SK-N-SH (cell line): Measurements from ENCODE around the gene NLRC5. TPM values are rescaled to one million over a fixed set of nuclear protein-coding genes. Genes with fewer than 3 reads are reported as not detected.

ENCODE experiments used
- CTCF ChIA-PET: fragments of 300-600, 350-600 bp; formaldehyde crosslinking; extraction: SDS; loops from one replicate; lab custom pipeline; 2021; lab: Yijun Ruan, JAX
- POLR2A ChIA-PET: fragments of 350-600 bp; sonication (Branson Sonifier 250); formaldehyde crosslinking; extraction: SDS; loops from one replicate; lab custom pipeline; 2020; ENCODE audit warnings: antibody characterized with exemption, inconsistent platforms; lab: Yijun Ruan, JAX
- DNase-seq: peaks from one replicate; pipeline ENCODE4 v3.0.0; 2012
- H2AFZ ChIP-seq: fragments of 200-600 bp; sonication (generic); 2 replicates; pipeline ENCODE4 v1.8.1; 2016; ENCODE audit warnings: antibody characterized with exemption, mild to moderate bottlenecking, low read depth
- H3F3A ChIP-seq: fragments of 200-600 bp; sonication (generic); replicated peaks from 2 replicates; pipeline ENCODE3; 2016; ENCODE audit warnings: antibody characterized with exemption, mild to moderate bottlenecking; ENCODE audit not compliant: insufficient read depth
- H3K27ac ChIP-seq, 2 experiments: fragments of 200-500 bp in 1 of 2; fragments of 200-600 bp in 1 of 2; sonication (Bioruptor generic) in 1 of 2; sonication (generic), shearing (Covaris generic) in 1 of 2; 2 replicates each; pipeline versions ENCODE4 v1.5.1 to v1.6.1; 2014 to 2016; ENCODE audit warnings: low read depth in 2 of 2, inconsistent platforms in 1 of 2, low read length in 1 of 2, mild to moderate bottlenecking in 1 of 2, mixed read lengths in 1 of 2
- H3K27me3 ChIP-seq: fragments of 200-600 bp; sonication (generic), shearing (Covaris generic); 2 replicates; pipeline ENCODE4 v1.6.1; 2016; ENCODE audit warnings: mixed run types; ENCODE audit not compliant: insufficient read depth
- H3K36me3 ChIP-seq, 2 experiments: fragments of 200-500 bp in 1 of 2; fragments of 200-600 bp in 1 of 2; sonication (Bioruptor generic) in 1 of 2; sonication (generic) in 1 of 2; replicated peaks in 1 of 2; 2 replicates each; pipeline versions ENCODE3 to v1.5.1; 2014 to 2016; ENCODE audit warnings: low read length in 1 of 2, mild to moderate bottlenecking in 1 of 2; ENCODE audit not compliant: insufficient read depth in 2 of 2, control insufficient read depth in 1 of 2
- H3K4me1 ChIP-seq, 2 experiments: fragments of 200-500 bp in 1 of 2; fragments of 200-600 bp in 1 of 2; sonication (Bioruptor generic) in 1 of 2; sonication (generic), shearing (Covaris generic) in 1 of 2; 2 replicates each; pipeline versions ENCODE4 v1.5.1 to v1.6.1; 2014 to 2016; ENCODE audit warnings: low read depth in 1 of 2, low read length in 1 of 2, mixed run types in 1 of 2; ENCODE audit not compliant: insufficient read depth in 2 of 2, control insufficient read depth in 1 of 2
- H3K4me2 ChIP-seq: fragments of 200-600 bp; sonication (generic), shearing (Covaris generic); 2 replicates; pipeline ENCODE4 v1.6.1; 2017; ENCODE audit warnings: mixed run types
- H3K4me3 ChIP-seq, 2 experiments: fragments of 200-500 bp in 1 of 2; fragments of 200-600 bp in 1 of 2; sonication (Bioruptor generic) in 1 of 2; sonication (generic), shearing (Covaris generic) in 1 of 2; 2 replicates each; pipeline versions ENCODE4 v1.5.1 to v1.8.1; 2014 to 2016; ENCODE audit warnings: low read depth in 2 of 2, inconsistent platforms in 1 of 2, low read length in 1 of 2, mild to moderate bottlenecking in 1 of 2, mixed read lengths in 1 of 2, moderate library complexity in 1 of 2
- H3K79me2 ChIP-seq: fragments of 200-600 bp; sonication (generic); 2 replicates; pipeline ENCODE4 v1.8.1; 2017; ENCODE audit warnings: mild to moderate bottlenecking; ENCODE audit not compliant: insufficient read depth
- H3K9ac ChIP-seq: fragments of 200-600 bp; sonication (generic); 2 replicates; pipeline ENCODE4 v1.6.1; 2017; ENCODE audit warnings: mixed run types
- H3K9me2 ChIP-seq: fragments of 200-600 bp; sonication (generic); 2 replicates; pipeline ENCODE4 v1.6.1; 2017; ENCODE audit warnings: mixed run types
- H3K9me3 ChIP-seq: fragments of 200-600 bp; sonication (generic); 2 replicates; pipeline ENCODE4 v1.6.1; 2017; ENCODE audit warnings: mixed run types, mild to moderate bottlenecking, moderate library complexity
- H4K20me1 ChIP-seq: fragments of 200-600 bp; sonication (generic); 2 replicates; pipeline ENCODE4 v1.6.1; 2017; ENCODE audit warnings: mild to moderate bottlenecking, mixed run types; ENCODE audit not compliant: insufficient read depth
- ELF1 ChIP-seq: IDR thresholded peaks from 2 replicates; pipeline ENCODE4 v1.4.0; 2012
- EP300 ChIP-seq, 2 experiments: IDR thresholded peaks; 2 replicates each; pipeline versions ENCODE4 v1.4.0 to v1.6.1; 2012; ENCODE audit warnings: borderline replicate concordance in 1 of 2, low read depth in 1 of 2, low read length in 1 of 2
- EZH2phosphoT487 ChIP-seq: fragments of 200-600 bp; sonication (generic); IDR thresholded peaks from 2 replicates; pipeline ENCODE4 v1.6.1; 2017; ENCODE audit warnings: low read depth, mixed run types, mild to moderate bottlenecking, antibody characterized with exemption, moderate library complexity, borderline replicate concordance
- FOSL2 ChIP-seq: IDR thresholded peaks from 2 replicates; pipeline ENCODE4 v1.4.0; 2012; ENCODE audit warnings: low read depth, mild to moderate bottlenecking, moderate library complexity, borderline replicate concordance
- FOXM1 ChIP-seq: IDR thresholded peaks from 2 replicates; pipeline ENCODE4 v1.4.0; 2012; ENCODE audit warnings: low read depth, mild to moderate bottlenecking
- GABPA ChIP-seq: IDR thresholded peaks from 2 replicates; pipeline ENCODE4 v1.4.0; 2012; ENCODE audit warnings: low read depth, mild to moderate bottlenecking
- MEF2A ChIP-seq: IDR thresholded peaks from 2 replicates; pipeline ENCODE4 v1.4.0; 2012; ENCODE audit warnings: low read depth, borderline replicate concordance
- NFIC ChIP-seq: IDR thresholded peaks from 2 replicates; pipeline ENCODE4 v1.4.0; 2012; ENCODE audit warnings: borderline replicate concordance
- NRF1 ChIP-seq: IDR thresholded peaks from 2 replicates; pipeline ENCODE4 v1.6.1; 2012; ENCODE audit warnings: low read depth, mild to moderate bottlenecking, low read length
- RCOR1 ChIP-seq: fragments of 150-350 bp; IDR thresholded peaks from 2 replicates; pipeline ENCODE4 v1.6.1; 2017; ENCODE audit warnings: antibody characterized with exemption, low read length
- SMC3 ChIP-seq: IDR thresholded peaks from 2 replicates; pipeline ENCODE4 v1.6.1; 2012; ENCODE audit warnings: low read depth, low read length, improper control_type of control experiment
- TAF1 ChIP-seq: IDR thresholded peaks from 2 replicates; pipeline ENCODE4 v1.6.1; 2012; ENCODE audit warnings: low read depth, mild to moderate bottlenecking, low read length, moderate library complexity, borderline replicate concordance
- TCF12 ChIP-seq: IDR thresholded peaks from 2 replicates; pipeline ENCODE4 v1.4.0; 2012
- TEAD4 ChIP-seq: IDR thresholded peaks from 2 replicates; pipeline ENCODE4 v1.4.0; 2012; ENCODE audit warnings: mild to moderate bottlenecking, borderline replicate concordance; ENCODE audit not compliant: insufficient read depth
- WGBS: methylation state at CpG from one replicate; pipeline ENCODE4 v1.1.6; 2017; ENCODE audit warnings: low lambda C conversion rate; 5-methylcytosine and 5-hydroxymethylcytosine counted together
- polyA plus RNA-seq, 3 experiments: library from polyadenylated mRNA; depleted of rRNA; stranded (reverse); fragments of >200 nt; gene quantifications; 2 replicates each; pipeline ENCODE4 v1.2.3, GENCODE V29; 2012
- TF ChIP-seq, protein P1 (sequence below): IDR thresholded peaks from 2 replicates; pipeline ENCODE4 v1.6.1; 2012; ENCODE audit warnings: mild to moderate bottlenecking, low read depth, low read length, moderate library complexity
- TF ChIP-seq, protein P2 (sequence below): fragments of 200-600 bp; sonication (generic); IDR thresholded peaks from 2 replicates; pipeline ENCODE4 v1.6.1; 2017; ENCODE audit warnings: antibody characterized with exemption, mild to moderate bottlenecking, moderate library complexity
- TF ChIP-seq, protein P3 (sequence below): IDR thresholded peaks from 2 replicates; pipeline ENCODE4; 2012
- TF ChIP-seq, protein P4 (sequence below): fragments of 150-350 bp; IDR thresholded peaks from 2 replicates; pipeline ENCODE4 v1.6.1; 2016; ENCODE audit warnings: mild to moderate bottlenecking, low read depth, low read length
- TF ChIP-seq, protein P5 (sequence below): fragments of 150-350 bp; IDR thresholded peaks from 2 replicates; pipeline ENCODE4 v1.6.1; 2017; ENCODE audit warnings: antibody characterized with exemption, low read length, low read depth, borderline replicate concordance

The NLRC5 gene
- polyA plus RNA-seq, 1 of the 3 experiments (the other 2 are of a cell fraction): 6.5 TPM

DNA sequence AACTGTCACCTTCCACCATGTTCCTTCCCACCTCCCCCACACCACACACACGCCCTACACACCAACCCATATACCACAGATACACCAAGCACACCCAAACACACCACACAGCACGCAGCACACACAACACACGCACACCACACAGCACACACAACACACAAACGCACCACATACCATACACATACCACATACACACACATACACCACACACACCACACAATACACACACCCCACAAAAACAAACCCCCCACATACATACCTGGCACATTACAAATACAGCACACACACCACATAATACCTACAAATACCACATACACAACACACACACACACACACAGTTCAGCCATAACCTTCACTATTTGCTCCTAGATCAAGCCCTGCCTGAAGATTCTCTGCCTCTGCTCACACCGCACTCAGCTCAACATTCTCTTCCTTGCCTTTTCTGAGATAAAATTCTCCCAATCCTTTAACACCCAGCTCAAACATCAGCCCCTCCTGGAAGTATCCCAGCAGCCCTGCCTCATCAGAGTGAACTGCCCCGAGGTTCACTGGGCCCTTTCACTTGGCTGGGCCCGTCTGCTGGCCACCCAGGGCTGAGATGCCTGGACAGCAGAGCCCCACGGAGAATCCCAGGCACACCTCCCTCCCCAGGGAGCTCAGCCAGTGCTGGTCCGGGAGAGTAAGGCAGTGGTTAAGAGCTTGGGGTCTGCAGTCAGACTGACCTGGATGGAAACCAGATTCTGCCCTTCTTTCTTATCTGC is 71.1 kb downstream of the NLRC5 start:
- H3K9me3 ChIP-seq: no peaks in the 10 kb centered on the region
- H3K4me3 ChIP-seq: no peak overlapping the region
- peak; percentile 65 for DNase-seq
- no peaks in the 10 kb centered on the region for H3K36me3 ChIP-seq
- H3K79me2 ChIP-seq: no peaks in the 10 kb centered on the region
- H3K4me2 ChIP-seq: no peak overlapping the region
- H3K27me3 ChIP-seq: no peaks in the 10 kb centered on the region
- H4K20me1 ChIP-seq: no peaks in the 10 kb centered on the region
- ChIA-PET POLR2A (interaction anchor here (0.6 to 1.2 kb wide), 3 partner anchors 128 to 1069 kb away, joined by 3 read pairs; partner anchors contain the start of genes CFAP20 and HERPUD1), CTCF (interaction anchor here (0.9 to 2.9 kb wide), 6 partner anchors 9 to 313 kb away, joined by 3 to 15 read pairs (median 6); partner anchors contain the start of gene CPNE2)
- H3F3A ChIP-seq: peaks cover 8% of the 10 kb centered on the region
- H3K9me2 ChIP-seq: no peaks in the 10 kb centered on the region
- H3K9ac ChIP-seq: no peak overlapping the region
- H3K27ac ChIP-seq: peak overlapping the region; percentile 35 to 89; a peak in 3 of 4 replicates
- peaks cover 8 to 21% of the 10 kb centered on the region in 2 experiments; a peak in 3 of 4 replicates for H3K4me1 ChIP-seq
- peak overlapping the region; percentile 47; the same call in 1 of the 2 replicates for H2AFZ ChIP-seq
- TF ChIP-seq FOSL2 (no peak), EP300 (IDR thresholded peaks at IDR 0.05; ENCODE audit: borderline replicate concordance in 1 of 2, low read depth in 1 of 2, low read length in 1 of 2) (no peak), EZH2phosphoT487 (no peak), GABPA (no peak), FOXM1 (no peak), ELF1 (no peak), NFIC (no peak), RCOR1 (no peak), MEF2A (no peak), TCF12 (no peak), TEAD4 (no peak), TAF1 (no peak), SMC3 (no peak), NRF1 (no peak)
- TF ChIP-seq, protein P1, sequence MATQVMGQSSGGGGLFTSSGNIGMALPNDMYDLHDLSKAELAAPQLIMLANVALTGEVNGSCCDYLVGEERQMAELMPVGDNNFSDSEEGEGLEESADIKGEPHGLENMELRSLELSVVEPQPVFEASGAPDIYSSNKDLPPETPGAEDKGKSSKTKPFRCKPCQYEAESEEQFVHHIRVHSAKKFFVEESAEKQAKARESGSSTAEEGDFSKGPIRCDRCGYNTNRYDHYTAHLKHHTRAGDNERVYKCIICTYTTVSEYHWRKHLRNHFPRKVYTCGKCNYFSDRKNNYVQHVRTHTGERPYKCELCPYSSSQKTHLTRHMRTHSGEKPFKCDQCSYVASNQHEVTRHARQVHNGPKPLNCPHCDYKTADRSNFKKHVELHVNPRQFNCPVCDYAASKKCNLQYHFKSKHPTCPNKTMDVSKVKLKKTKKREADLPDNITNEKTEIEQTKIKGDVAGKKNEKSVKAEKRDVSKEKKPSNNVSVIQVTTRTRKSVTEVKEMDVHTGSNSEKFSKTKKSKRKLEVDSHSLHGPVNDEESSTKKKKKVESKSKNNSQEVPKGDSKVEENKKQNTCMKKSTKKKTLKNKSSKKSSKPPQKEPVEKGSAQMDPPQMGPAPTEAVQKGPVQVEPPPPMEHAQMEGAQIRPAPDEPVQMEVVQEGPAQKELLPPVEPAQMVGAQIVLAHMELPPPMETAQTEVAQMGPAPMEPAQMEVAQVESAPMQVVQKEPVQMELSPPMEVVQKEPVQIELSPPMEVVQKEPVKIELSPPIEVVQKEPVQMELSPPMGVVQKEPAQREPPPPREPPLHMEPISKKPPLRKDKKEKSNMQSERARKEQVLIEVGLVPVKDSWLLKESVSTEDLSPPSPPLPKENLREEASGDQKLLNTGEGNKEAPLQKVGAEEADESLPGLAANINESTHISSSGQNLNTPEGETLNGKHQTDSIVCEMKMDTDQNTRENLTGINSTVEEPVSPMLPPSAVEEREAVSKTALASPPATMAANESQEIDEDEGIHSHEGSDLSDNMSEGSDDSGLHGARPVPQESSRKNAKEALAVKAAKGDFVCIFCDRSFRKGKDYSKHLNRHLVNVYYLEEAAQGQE: no peak
- TF ChIP-seq, protein P2, sequence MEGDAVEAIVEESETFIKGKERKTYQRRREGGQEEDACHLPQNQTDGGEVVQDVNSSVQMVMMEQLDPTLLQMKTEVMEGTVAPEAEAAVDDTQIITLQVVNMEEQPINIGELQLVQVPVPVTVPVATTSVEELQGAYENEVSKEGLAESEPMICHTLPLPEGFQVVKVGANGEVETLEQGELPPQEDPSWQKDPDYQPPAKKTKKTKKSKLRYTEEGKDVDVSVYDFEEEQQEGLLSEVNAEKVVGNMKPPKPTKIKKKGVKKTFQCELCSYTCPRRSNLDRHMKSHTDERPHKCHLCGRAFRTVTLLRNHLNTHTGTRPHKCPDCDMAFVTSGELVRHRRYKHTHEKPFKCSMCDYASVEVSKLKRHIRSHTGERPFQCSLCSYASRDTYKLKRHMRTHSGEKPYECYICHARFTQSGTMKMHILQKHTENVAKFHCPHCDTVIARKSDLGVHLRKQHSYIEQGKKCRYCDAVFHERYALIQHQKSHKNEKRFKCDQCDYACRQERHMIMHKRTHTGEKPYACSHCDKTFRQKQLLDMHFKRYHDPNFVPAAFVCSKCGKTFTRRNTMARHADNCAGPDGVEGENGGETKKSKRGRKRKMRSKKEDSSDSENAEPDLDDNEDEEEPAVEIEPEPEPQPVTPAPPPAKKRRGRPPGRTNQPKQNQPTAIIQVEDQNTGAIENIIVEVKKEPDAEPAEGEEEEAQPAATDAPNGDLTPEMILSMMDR: no peak
- TF ChIP-seq, protein P3, sequence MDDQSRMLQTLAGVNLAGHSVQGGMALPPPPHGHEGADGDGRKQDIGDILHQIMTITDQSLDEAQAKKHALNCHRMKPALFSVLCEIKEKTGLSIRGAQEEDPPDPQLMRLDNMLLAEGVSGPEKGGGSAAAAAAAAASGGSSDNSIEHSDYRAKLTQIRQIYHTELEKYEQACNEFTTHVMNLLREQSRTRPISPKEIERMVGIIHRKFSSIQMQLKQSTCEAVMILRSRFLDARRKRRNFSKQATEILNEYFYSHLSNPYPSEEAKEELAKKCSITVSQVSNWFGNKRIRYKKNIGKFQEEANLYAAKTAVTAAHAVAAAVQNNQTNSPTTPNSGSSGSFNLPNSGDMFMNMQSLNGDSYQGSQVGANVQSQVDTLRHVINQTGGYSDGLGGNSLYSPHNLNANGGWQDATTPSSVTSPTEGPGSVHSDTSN: no peak
- TF ChIP-seq, protein P4, sequence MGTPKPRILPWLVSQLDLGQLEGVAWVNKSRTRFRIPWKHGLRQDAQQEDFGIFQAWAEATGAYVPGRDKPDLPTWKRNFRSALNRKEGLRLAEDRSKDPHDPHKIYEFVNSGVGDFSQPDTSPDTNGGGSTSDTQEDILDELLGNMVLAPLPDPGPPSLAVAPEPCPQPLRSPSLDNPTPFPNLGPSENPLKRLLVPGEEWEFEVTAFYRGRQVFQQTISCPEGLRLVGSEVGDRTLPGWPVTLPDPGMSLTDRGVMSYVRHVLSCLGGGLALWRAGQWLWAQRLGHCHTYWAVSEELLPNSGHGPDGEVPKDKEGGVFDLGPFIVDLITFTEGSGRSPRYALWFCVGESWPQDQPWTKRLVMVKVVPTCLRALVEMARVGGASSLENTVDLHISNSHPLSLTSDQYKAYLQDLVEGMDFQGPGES: no peak
- TF ChIP-seq, protein P5, sequence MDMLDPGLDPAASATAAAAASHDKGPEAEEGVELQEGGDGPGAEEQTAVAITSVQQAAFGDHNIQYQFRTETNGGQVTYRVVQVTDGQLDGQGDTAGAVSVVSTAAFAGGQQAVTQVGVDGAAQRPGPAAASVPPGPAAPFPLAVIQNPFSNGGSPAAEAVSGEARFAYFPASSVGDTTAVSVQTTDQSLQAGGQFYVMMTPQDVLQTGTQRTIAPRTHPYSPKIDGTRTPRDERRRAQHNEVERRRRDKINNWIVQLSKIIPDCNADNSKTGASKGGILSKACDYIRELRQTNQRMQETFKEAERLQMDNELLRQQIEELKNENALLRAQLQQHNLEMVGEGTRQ: no peak
- WGBS: 63% methylated on average over 9 of the region's 9 CpGs
